ENCODE measurements around the gene ZNF784. TPM values are rescaled to one million over a fixed set of nuclear protein-coding genes. Genes with fewer than 3 reads are reported as not detected.
A peak's percentile ranks its signal among the peaks of the same experiment; 100 is the strongest.
"Not testable (repeated sequence)": the region's sequence is repeated elsewhere in the genome, so short reads cannot be mapped to it uniquely, and the experiment has no call there.

Gene ZNF784
- total RNA-seq, 1 donor from 2014 or later = 6.8 TPM

GRCh38 chr19:55588738-55589137 lies 35.6 kb downstream of the ZNF784 start:
- DNase-seq (ENCODE audit: low spot score) = no peak
- Mint-ChIP-seq H3K27ac (ENCODE audit: unreplicated experiment) (no peak overlapping the region), H3K27me3 (ENCODE audit: unreplicated experiment) (peaks cover 13% of the 10 kb centered on the region), H3K36me3 (ENCODE audit: low read depth, unreplicated experiment) (peaks cover 13% of the 10 kb centered on the region), H3K4me1 (ENCODE audit: unreplicated experiment) (peaks cover 16% of the 10 kb centered on the region), H3K4me3 (ENCODE audit: unreplicated experiment) (no peak overlapping the region), H3K9me3 (ENCODE audit: unreplicated experiment) (no peaks in the 10 kb centered on the region)
- no peak for TF ChIP-seq CTCF (IDR thresholded peaks at IDR 0.05; ENCODE audit: unreplicated experiment)

- Mint-ChIP-seq H3K36me3 (ENCODE audit: low read depth, unreplicated experiment) (peaks cover 13% of the 10 kb centered on the region), H3K27me3 (ENCODE audit: unreplicated experiment) (peaks cover 13% of the 10 kb centered on the region), H3K4me1 (ENCODE audit: unreplicated experiment) (peaks cover 16% of the 10 kb centered on the region), H3K4me3 (ENCODE audit: unreplicated experiment) (peak overlapping the region; percentile 89), H3K27ac (ENCODE audit: unreplicated experiment) (peak overlapping the region; percentile 70), H3K9me3 (ENCODE audit: unreplicated experiment) (no peaks in the 10 kb centered on the region)
- peak; percentile 95 for DNase-seq (ENCODE audit: low spot score)
- no peak for TF ChIP-seq CTCF (IDR thresholded peaks at IDR 0.05; ENCODE audit: unreplicated experiment)
Observed at GRCh38 chr19:55586976-55587668, 37.2 kb downstream of the ZNF784 start.

GRCh38 chr19:55585658-55586339 lies 38.6 kb downstream of the ZNF784 start:
- Mint-ChIP-seq H3K4me1 (ENCODE audit: unreplicated experiment) (peaks cover 22% of the 10 kb centered on the region), H3K27ac (ENCODE audit: unreplicated experiment) (peak overlapping the region; percentile 82), H3K9me3 (ENCODE audit: unreplicated experiment) (no peaks in the 10 kb centered on the region), H3K36me3 (ENCODE audit: low read depth, unreplicated experiment) (peaks cover 4% of the 10 kb centered on the region), H3K27me3 (ENCODE audit: unreplicated experiment) (peaks cover 16% of the 10 kb centered on the region), H3K4me3 (ENCODE audit: unreplicated experiment) (peak overlapping the region; percentile 89)
- TF ChIP-seq CTCF (IDR thresholded peaks at IDR 0.05; ENCODE audit: unreplicated experiment) = no peak
- peak; percentile 77 for DNase-seq (ENCODE audit: low spot score)

GRCh38 chr19:55584871-55585270 lies 39.5 kb downstream of the ZNF784 start:
- Mint-ChIP-seq H3K36me3 (ENCODE audit: low read depth, unreplicated experiment) (peaks cover 6% of the 10 kb centered on the region), H3K27me3 (ENCODE audit: unreplicated experiment) (peaks cover 13% of the 10 kb centered on the region), H3K4me3 (ENCODE audit: unreplicated experiment) (no peak overlapping the region), H3K27ac (ENCODE audit: unreplicated experiment) (no peak overlapping the region), H3K9me3 (ENCODE audit: unreplicated experiment) (no peaks in the 10 kb centered on the region), H3K4me1 (ENCODE audit: unreplicated experiment) (peaks cover 24% of the 10 kb centered on the region)
- no peak for DNase-seq (ENCODE audit: low spot score)
- TF ChIP-seq CTCF (IDR thresholded peaks at IDR 0.05; ENCODE audit: unreplicated experiment) = no peak

- H3K4me3 Mint-ChIP-seq (ENCODE audit: unreplicated experiment) = not testable (repeated sequence)
Observed at GRCh38 chr19:55583897-55584296, 40.5 kb downstream of the ZNF784 start.

GRCh38 chr19:55582284-55582683 lies 42.1 kb downstream of the ZNF784 start:
- H3K4me3 Mint-ChIP-seq (ENCODE audit: unreplicated experiment); DNase-seq (ENCODE audit: low spot score); H3K27ac Mint-ChIP-seq (ENCODE audit: unreplicated experiment); H3K9me3 Mint-ChIP-seq (ENCODE audit: unreplicated experiment): not testable (repeated sequence)
- Mint-ChIP-seq H3K36me3 (ENCODE audit: low read depth, unreplicated experiment) (peaks cover 13% of the 10 kb centered on the region), H3K4me1 (ENCODE audit: unreplicated experiment) (peaks cover 26% of the 10 kb centered on the region), H3K27me3 (ENCODE audit: unreplicated experiment) (peaks cover 10% of the 10 kb centered on the region)

More at GRCh38 chr19:55583897-55584296, 40.5 kb downstream of the ZNF784 start:
- Mint-ChIP-seq H3K27me3 (ENCODE audit: unreplicated experiment) (peaks cover 13% of the 10 kb centered on the region), H3K36me3 (ENCODE audit: low read depth, unreplicated experiment) (peaks cover 10% of the 10 kb centered on the region), H3K4me1 (ENCODE audit: unreplicated experiment) (peaks cover 29% of the 10 kb centered on the region)
- H3K9me3 Mint-ChIP-seq (ENCODE audit: unreplicated experiment); H3K27ac Mint-ChIP-seq (ENCODE audit: unreplicated experiment); DNase-seq (ENCODE audit: low spot score): not testable (repeated sequence)
